RWPE1 (cell line): ENCODE measurements around the gene HYCC1.

Experiments used
- CTCF ChIA-PET: fragments of 350-600 bp; sonication (Branson Sonifier 250); formaldehyde crosslinking; extraction: SDS; loops from one replicate; lab custom pipeline; 2021; lab: Yijun Ruan, JAX
- POLR2A ChIA-PET: fragments of 400-600 bp; formaldehyde crosslinking; extraction: SDS; loops from one replicate; lab custom pipeline; 2020; ENCODE audit warnings: antibody characterized with exemption; ENCODE audit not compliant: low non-redundant PET; lab: Yijun Ruan, JAX
- DNase-seq: peaks from one replicate; pipeline ENCODE4 v3.0.0; 2012; ENCODE audit warnings: low spot score
- H3K27ac ChIP-seq: fragments of 450-650 bp; 2 replicates; pipeline ENCODE4 v1.5.1; 2017
- CTCF ChIP-seq: fragments of 450-650 bp; conservative IDR thresholded peaks from 2 replicates; pipeline ENCODE4 v1.5.1; 2017; ENCODE audit warnings: low read depth, mild to moderate bottlenecking

The HYCC1 gene

GRCh38 chr7:23022851-23023250 lies 8.9 kb upstream of the HYCC1 start:
- DNase-seq: no peak
- POLR2A ChIA-PET: no interaction called here
- H3K27ac ChIP-seq: no peak overlapping the region
- CTCF ChIA-PET: no interaction called here
- TF ChIP-seq CTCF: no peak

GRCh38 chr7:23022258-23022769 lies 8.4 kb upstream of the HYCC1 start:
- no peak for DNase-seq
- CTCF ChIA-PET: no interaction called here
- H3K27ac ChIP-seq: no peak overlapping the region
- POLR2A ChIA-PET: no interaction called here
- TF ChIP-seq CTCF: no peak

GRCh38 chr7:23021596-23021995 lies 7.7 kb upstream of the HYCC1 start:
- H3K27ac ChIP-seq: no peak overlapping the region
- CTCF ChIA-PET: interaction anchor here (0.6 kb wide), 2 partner anchors 289 to 898 kb away, joined by 3 to 5 read pairs; no protein-coding TSS in a partner anchor
- no peak for TF ChIP-seq CTCF
- POLR2A ChIA-PET: no interaction called here
- no peak for DNase-seq

- ChIA-PET CTCF (interaction anchor here (0.6 kb wide), 1 partner anchor 898 kb away, joined by 5 read pairs; no protein-coding TSS in a partner anchor), POLR2A (no interaction called here)
- no peak for TF ChIP-seq CTCF
- peak; percentile 87 for DNase-seq
- peak overlapping the region; percentile 66 for H3K27ac ChIP-seq
Measured at GRCh38 chr7:23020742-23021401, 6.9 kb upstream of the HYCC1 start.

DNA sequence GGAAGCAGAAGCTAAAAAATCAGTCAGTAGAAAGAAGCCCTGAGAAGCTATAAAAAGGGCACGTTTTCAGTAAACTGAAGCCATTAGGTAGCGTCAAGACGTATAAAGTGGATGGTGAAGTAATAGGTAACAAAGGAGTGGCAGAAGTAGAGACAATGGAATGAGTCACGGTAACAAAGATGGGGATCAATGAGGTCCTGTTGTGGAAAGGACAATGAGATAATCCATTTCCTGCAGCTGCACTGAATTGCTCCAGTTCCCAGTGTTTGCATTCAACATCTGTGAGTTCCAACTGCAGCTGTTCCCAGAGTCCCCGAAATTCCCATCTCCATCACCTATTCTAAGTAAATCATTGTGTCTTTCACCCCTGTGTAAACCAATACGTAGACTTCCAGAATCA lies 4.8 kb upstream of the HYCC1 start:
- DNase-seq: no peak
- POLR2A ChIA-PET: no interaction called here
- TF ChIP-seq CTCF: no peak
- no peak overlapping the region for H3K27ac ChIP-seq
- CTCF ChIA-PET: no interaction called here

- no peak for DNase-seq
- ChIA-PET POLR2A (no interaction called here), CTCF (no interaction called here)
- H3K27ac ChIP-seq: no peak overlapping the region
- no peak for TF ChIP-seq CTCF
Measured at GRCh38 chr7:23017309-23017708, 3.4 kb upstream of the HYCC1 start.
